ENCODE data around the gene YIF1A.

GRCh38 chr11:66265531-66266377 is 23.2 kb downstream of the YIF1A start:
- TF ChIP-seq POLR2A (IDR thresholded peaks at IDR 0.05) (no peak), CTCF (IDR thresholded peaks at IDR 0.05) (no peak)

Measured in lower leg skin (tissue), 3 donors.